ENCODE measurements around the gene GAK. TPM values are rescaled to one million over a fixed set of nuclear protein-coding genes. Genes with fewer than 3 reads are reported as not detected.

Gene GAK
- total RNA-seq, 6 experiments from 2014 or later: 65.8 to 72.9 (median 69.1) TPM

DNA sequence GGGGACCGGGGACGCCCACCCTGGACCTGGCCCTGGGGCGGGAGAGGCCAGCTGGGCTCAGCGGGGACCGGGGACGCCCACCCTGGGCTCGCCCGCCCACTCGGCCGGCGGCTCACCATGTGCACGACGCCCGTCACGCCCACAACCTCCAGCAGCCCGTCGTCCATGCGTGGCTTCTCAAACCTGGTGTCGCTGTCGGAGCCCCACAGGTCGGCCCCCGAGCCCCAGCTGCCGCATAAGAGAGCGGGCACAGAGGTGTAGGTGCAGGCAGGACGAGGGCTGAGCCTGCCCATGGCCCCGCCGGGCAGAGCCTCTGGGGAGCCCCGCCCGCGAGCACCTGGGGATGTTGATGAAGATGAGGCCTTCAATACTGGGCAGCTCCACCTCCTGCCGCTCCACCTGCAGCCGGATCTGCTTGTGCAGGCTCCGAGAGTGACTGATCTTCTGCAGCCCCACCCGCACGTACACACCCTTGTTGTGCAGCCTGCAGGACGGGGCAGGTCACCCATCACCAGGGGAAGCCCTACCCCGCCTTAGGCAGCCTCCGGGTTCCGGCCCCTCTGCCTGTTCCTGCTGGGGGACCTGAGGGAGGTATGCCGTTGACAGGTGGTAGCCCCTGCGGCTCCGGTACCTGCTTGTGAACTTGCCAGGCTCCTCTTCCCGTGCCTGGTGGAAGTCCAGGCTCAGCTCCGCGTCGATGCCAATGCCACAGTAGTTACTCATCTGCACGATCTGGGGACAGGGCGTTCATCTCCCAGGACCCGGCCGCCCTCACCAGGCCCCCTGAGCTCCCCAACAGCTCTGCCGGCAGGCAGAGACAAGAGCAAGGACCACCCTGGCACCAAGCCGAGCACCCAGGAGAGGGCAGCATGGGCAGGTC is 29.5 kb upstream of the GAK start:
- H3K9me3 Mint-ChIP-seq: no peaks in the 10 kb centered on the region
- H3K4me3 Mint-ChIP-seq: no peak overlapping the region
- no peak for DNase-seq
- peaks cover 6% of the 10 kb centered on the region for H3K27me3 Mint-ChIP-seq (ENCODE audit: insufficient read depth)
- H3K36me3 Mint-ChIP-seq (ENCODE audit: low read depth): 0 out of 2 replicates have a peak, but pooled peaks cover 3% of the 10 kb centered on the region
- H3K27ac Mint-ChIP-seq: no peak overlapping the region
- H3K4me1 Mint-ChIP-seq (ENCODE audit: low read depth): no peaks in the 10 kb centered on the region
- TF ChIP-seq, protein P1, sequence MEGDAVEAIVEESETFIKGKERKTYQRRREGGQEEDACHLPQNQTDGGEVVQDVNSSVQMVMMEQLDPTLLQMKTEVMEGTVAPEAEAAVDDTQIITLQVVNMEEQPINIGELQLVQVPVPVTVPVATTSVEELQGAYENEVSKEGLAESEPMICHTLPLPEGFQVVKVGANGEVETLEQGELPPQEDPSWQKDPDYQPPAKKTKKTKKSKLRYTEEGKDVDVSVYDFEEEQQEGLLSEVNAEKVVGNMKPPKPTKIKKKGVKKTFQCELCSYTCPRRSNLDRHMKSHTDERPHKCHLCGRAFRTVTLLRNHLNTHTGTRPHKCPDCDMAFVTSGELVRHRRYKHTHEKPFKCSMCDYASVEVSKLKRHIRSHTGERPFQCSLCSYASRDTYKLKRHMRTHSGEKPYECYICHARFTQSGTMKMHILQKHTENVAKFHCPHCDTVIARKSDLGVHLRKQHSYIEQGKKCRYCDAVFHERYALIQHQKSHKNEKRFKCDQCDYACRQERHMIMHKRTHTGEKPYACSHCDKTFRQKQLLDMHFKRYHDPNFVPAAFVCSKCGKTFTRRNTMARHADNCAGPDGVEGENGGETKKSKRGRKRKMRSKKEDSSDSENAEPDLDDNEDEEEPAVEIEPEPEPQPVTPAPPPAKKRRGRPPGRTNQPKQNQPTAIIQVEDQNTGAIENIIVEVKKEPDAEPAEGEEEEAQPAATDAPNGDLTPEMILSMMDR (IDR thresholded peaks at IDR 0.05): no peak

DNA sequence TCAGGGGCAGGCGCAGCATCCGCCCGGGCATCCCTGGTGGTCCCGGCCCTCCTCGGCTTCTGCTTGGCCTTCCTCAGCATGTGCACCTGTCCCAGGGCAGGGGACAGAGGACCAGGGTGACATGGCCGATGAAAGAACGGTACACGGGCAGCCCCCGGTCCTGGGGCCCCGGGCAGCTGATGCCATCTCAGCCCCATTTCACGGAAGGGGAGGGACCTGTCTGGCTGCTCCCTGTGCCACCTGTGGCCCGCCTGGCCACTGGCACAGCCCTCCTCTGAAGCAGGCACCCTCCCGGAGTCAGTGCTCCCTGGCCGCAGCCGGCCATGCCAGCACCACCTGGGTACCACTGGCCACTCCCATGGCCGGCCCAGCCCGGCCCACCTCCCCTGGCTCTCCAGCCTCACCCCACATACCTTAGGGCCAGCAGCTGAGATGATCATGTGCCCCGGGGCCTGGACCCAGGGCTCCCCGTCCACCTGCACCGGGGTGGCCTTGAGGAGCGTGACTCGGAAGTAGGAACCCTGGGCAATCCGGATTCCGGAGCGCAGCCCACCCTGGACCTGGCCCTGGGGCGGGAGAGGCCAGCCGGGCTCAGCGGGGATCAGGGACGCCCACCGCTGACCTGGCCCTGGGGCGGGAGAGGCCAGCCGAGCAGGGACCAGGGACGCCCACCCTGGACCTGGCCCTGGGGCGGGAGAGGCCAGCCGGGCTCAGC is 28.7 kb upstream of the GAK start:
- Mint-ChIP-seq H3K27ac (no peak overlapping the region), H3K27me3 (ENCODE audit: insufficient read depth) (peaks cover 6% of the 10 kb centered on the region), H3K9me3 (no peaks in the 10 kb centered on the region), H3K36me3 (ENCODE audit: low read depth) (0 out of 2 replicates have a peak, but pooled peaks cover 3% of the 10 kb centered on the region), H3K4me3 (no peak overlapping the region), H3K4me1 (ENCODE audit: low read depth) (no peaks in the 10 kb centered on the region)
- TF ChIP-seq, protein P1 (IDR thresholded peaks at IDR 0.05): no peak
- no peak for DNase-seq

- 0 out of 2 replicates have a peak, but pooled peaks cover 3% of the 10 kb centered on the region for H3K36me3 Mint-ChIP-seq (ENCODE audit: low read depth)
- TF ChIP-seq, protein P1 (IDR thresholded peaks at IDR 0.05): no peak
- no peak overlapping the region for H3K27ac Mint-ChIP-seq
- no peaks in the 10 kb centered on the region for H3K9me3 Mint-ChIP-seq
- H3K27me3 Mint-ChIP-seq (ENCODE audit: insufficient read depth): peaks cover 6% of the 10 kb centered on the region
- no peaks in the 10 kb centered on the region for H3K4me1 Mint-ChIP-seq (ENCODE audit: low read depth)
- no peak for DNase-seq
- H3K4me3 Mint-ChIP-seq: no peak overlapping the region
Observed at GRCh38 chr4:960140-960635, 28.1 kb upstream of the GAK start.

DNA sequence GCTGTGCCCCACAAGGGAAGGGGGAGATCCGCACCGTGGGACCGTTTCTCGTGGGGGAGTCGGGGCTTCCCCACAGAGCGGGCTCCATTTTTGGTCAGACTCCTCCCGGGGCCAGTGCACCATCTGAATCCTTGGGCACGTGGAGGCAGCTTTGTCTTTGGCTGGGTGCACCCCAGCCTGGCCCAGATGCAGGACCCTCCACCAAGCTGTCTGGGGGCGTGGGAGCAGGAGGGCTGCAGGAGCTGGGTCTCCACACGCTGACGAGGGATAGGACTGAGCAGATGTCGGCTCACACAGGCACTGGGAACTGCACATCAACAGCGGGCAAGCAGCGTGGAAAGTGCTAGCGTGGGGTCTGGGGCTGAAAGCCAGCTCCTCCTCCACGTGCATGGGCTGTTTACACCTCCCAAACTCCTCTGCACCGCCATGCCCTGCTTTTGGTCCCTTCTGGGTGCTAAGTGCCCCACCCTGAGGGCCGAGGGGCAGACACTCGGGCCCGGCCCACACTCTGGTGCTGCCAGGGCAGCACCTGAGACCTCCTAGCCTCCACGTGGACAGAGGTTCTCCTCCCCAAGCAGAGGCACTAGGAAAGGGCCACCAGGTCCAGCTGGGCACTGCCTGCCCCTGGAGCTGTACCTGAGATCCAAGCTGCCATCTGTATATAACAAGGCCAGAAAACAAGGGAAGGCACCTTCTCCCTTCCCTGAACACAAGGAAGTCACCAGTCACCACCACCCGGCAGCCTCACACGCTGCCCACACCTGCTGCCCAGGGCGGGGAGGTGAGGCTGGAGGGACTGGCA is 27.4 kb upstream of the GAK start:
- no peak for DNase-seq
- H3K27ac Mint-ChIP-seq: no peak overlapping the region
- no peaks in the 10 kb centered on the region for H3K4me1 Mint-ChIP-seq (ENCODE audit: low read depth)
- H3K9me3 Mint-ChIP-seq: no peaks in the 10 kb centered on the region
- TF ChIP-seq, protein P1 (IDR thresholded peaks at IDR 0.05): no peak
- peaks cover 6% of the 10 kb centered on the region for H3K27me3 Mint-ChIP-seq (ENCODE audit: insufficient read depth)
- H3K4me3 Mint-ChIP-seq: no peak overlapping the region
- peaks cover 7% of the 10 kb centered on the region; the same call in 1 of the 2 replicates for H3K36me3 Mint-ChIP-seq (ENCODE audit: low read depth)

DNA sequence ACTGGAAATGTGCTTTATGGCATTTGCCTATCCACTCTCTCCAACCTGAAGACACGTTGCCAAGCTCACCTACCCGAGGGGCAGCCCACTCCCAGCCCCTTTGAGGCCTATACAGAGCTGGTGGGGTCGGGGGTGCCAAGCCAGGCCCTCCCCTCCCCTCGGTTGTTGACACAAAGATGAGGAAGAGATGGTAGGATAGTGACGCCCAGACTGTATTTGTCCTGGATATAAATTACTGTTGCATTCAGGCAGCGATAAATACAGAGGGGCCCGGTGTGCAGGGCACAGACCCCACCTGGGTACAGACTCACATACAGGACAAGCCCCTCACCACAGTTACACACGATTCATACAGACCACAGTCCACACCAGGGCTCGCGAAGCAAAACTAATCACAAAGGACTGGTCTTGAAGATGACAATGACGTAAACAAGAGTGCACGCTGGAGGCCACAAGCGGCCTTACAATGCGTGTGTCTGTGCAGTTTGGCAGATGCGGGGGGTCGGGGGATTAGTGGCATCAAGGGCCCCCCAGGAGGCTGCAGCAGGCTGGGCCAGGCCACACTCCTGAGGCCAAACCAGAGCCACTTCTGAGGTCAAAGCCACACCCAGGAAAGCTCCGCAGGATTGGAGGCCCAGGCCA is 26.7 kb upstream of the GAK start:
- no peaks in the 10 kb centered on the region for H3K4me1 Mint-ChIP-seq (ENCODE audit: low read depth)
- no peaks in the 10 kb centered on the region for H3K9me3 Mint-ChIP-seq
- DNase-seq: no peak
- H3K27ac Mint-ChIP-seq: no peak overlapping the region
- TF ChIP-seq, protein P1 (IDR thresholded peaks at IDR 0.05): no peak
- H3K36me3 Mint-ChIP-seq (ENCODE audit: low read depth): peaks cover 8% of the 10 kb centered on the region; the same call in 1 of the 2 replicates
- peaks cover 6% of the 10 kb centered on the region for H3K27me3 Mint-ChIP-seq (ENCODE audit: insufficient read depth)
- no peak overlapping the region for H3K4me3 Mint-ChIP-seq
